PC-3 (cell line): Measurements from ENCODE around the gene AUTS2. TPM values are rescaled to one million over a fixed set of nuclear protein-coding genes. Genes with fewer than 3 reads are reported as not detected.

Experiments
- ATAC-seq: fragments of 200-7000 bp; cut with Tn5 transposase; 2 replicates; pipeline ENCODE4 v1.9.1; 2020; ENCODE audit warnings: mild to moderate bottlenecking, moderate library complexity
- BruUV-seq: library from RNA; stranded (reverse); fragments of 400-500 nt; replicated peaks from 2 replicates; lab custom pipeline; 2021; lab: Mats Ljungman, UMichigan
- CTCF ChIA-PET: fragments of 300-600 bp; sonication (Branson Sonifier 250); formaldehyde crosslinking; loops from one replicate; lab custom pipeline; 2022; ENCODE audit warnings: antibody characterized with exemption; lab: Charles Lee
- POLR2A ChIA-PET: fragments of 300-600 bp; sonication (Branson Sonifier 250); formaldehyde crosslinking; loops from one replicate; lab custom pipeline; 2022; ENCODE audit warnings: antibody characterized with exemption; ENCODE audit not compliant: unreplicated experiment; lab: Charles Lee
- DNase-seq: peaks from one replicate; pipeline ENCODE4 v3.0.0-alpha.2; 2015
- H2AFZ ChIP-seq: fragments of 300-600 bp; sonication (generic); 2 replicates; pipeline ENCODE4 v1.6.0; 2016; ENCODE audit warnings: antibody characterized with exemption, low read length
- H3F3A ChIP-seq: fragments of 300-600 bp; sonication (generic); one replicate; pipeline ENCODE4 v1.6.0; 2017; ENCODE audit warnings: antibody characterized with exemption, low read length, control low read depth, mild to moderate bottlenecking; ENCODE audit not compliant: unreplicated experiment
- H3K27ac ChIP-seq: fragments of 300-600 bp; sonication (generic); 2 replicates; pipeline ENCODE4 v1.5.1; 2016; ENCODE audit warnings: mild to moderate bottlenecking, low read length
- H3K27me3 ChIP-seq: fragments of 300-600 bp; sonication (generic); 2 replicates; pipeline ENCODE4 v1.6.1; 2016; ENCODE audit warnings: low read length, mixed read lengths
- H3K36me3 ChIP-seq: fragments of 300-600 bp; sonication (generic); 2 replicates; pipeline ENCODE4 v1.6.1; 2016; ENCODE audit warnings: low read depth, mixed run types, low read length, mixed read lengths
- H3K4me1 ChIP-seq: fragments of 300-600 bp; sonication (generic); 2 replicates; pipeline ENCODE4 v1.5.1; 2016; ENCODE audit warnings: low read length; ENCODE audit not compliant: insufficient read depth
- H3K4me2 ChIP-seq: fragments of 300-600 bp; sonication (generic); 2 replicates; pipeline ENCODE4 v1.6.0; 2016; ENCODE audit warnings: low read length
- H3K4me3 ChIP-seq: fragments of 300-600 bp; sonication (generic); 2 replicates; pipeline ENCODE4 v1.5.1; 2016; ENCODE audit warnings: mild to moderate bottlenecking, low read length, mixed read lengths
- H3K79me2 ChIP-seq: fragments of 300-600 bp; sonication (generic); 2 replicates; pipeline ENCODE4 v1.6.1; 2017; ENCODE audit warnings: low read length, mixed read lengths
- H3K9ac ChIP-seq: fragments of 300-600 bp; sonication (generic); 2 replicates; pipeline ENCODE4 v1.6.0; 2016; ENCODE audit warnings: mild to moderate bottlenecking, low read length
- H3K9me2 ChIP-seq: fragments of 300-600 bp; sonication (generic); replicated peaks from 2 replicates; pipeline ENCODE4 v1.6.1; 2016; ENCODE audit warnings: mixed run types, low read length, mixed read lengths
- H3K9me3 ChIP-seq: fragments of 300-600 bp; sonication (generic); 2 replicates; pipeline ENCODE4 v1.6.1; 2016; ENCODE audit warnings: low read length, mixed read lengths
- H4K20me1 ChIP-seq: fragments of 300-600 bp; sonication (generic); 2 replicates; pipeline ENCODE4 v1.6.1; 2016; ENCODE audit warnings: low read length, mixed read lengths
- CTCF ChIP-seq: fragments of 300-600 bp; sonication (generic); conservative IDR thresholded peaks from 2 replicates; pipeline ENCODE4 v1.5.1; 2017; ENCODE audit warnings: antibody characterized with exemption, low read depth, mild to moderate bottlenecking, low read length
- EZH2 ChIP-seq: fragments of 300-600 bp; sonication (generic); IDR thresholded peaks from one replicate; pipeline ENCODE4 v1.6.1; 2017; ENCODE audit warnings: antibody characterized with exemption, mild to moderate bottlenecking, low read length; ENCODE audit not compliant: unreplicated experiment
- EZH2phosphoT487 ChIP-seq: fragments of 300-600 bp; sonication (generic); IDR thresholded peaks from 2 replicates; pipeline ENCODE4 v1.6.1; 2018; ENCODE audit warnings: mild to moderate bottlenecking, antibody characterized with exemption, low read length, borderline replicate concordance
- intact Hi-C: fragments of 100-400 bp; cut with micrococcal nuclease; formaldehyde crosslinking; loops from 2 replicates; pipeline ENCODE4 v1.9.0; 2023
- total RNA-seq: library from RNA; depleted of rRNA; stranded (reverse); fragments of >200 nt; gene quantifications from 2 replicates; pipeline ENCODE4 v1.2.3, GENCODE V29; 2014

Gene AUTS2
- total RNA-seq, 1 experiment from 2014 or later: not detected

DNA sequence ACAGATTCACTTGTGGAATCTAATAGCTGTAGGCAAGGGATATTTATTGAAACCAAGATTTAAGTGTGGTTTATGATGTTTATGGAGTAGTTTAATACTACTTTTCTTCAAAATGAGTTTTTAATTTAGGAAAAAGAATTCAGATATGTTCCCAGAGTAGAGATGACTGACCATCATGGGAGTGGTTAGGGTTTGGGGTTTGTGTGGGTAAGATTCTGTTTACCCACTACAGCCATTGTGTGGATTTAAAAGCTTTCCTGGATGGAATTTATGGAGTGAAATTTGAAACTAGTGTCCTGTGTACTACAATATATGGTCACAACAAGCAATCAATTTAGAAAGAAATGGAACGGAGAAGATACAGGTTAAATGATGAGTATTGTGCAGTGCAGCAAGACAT lies 453.5 kb downstream of the AUTS2 start:
- Histone ChIP-seq H3K4me1 (no peaks in the 10 kb centered on the region), H4K20me1 (no peaks in the 10 kb centered on the region), H3K36me3 (no peaks in the 10 kb centered on the region), H3K9ac (no peak overlapping the region), H3K79me2 (no peaks in the 10 kb centered on the region), H3K4me3 (no peak overlapping the region), H3K9me2 (no peaks in the 10 kb centered on the region), H3K4me2 (no peak overlapping the region), H3K27ac (no peak overlapping the region), H3K27me3 (no peaks in the 10 kb centered on the region), H3F3A (no peaks in the 10 kb centered on the region), H2AFZ (no peak overlapping the region), H3K9me3 (0 out of 2 replicates have a peak, but pooled peaks cover 6% of the 10 kb centered on the region)
- no peak for ATAC-seq
- no peak for TF ChIP-seq EZH2
- no peak for TF ChIP-seq EZH2phosphoT487
- TF ChIP-seq CTCF: no peak
- DNase-seq: no peak
- ChIA-PET POLR2A (no interaction called here), CTCF (no interaction called here)
- intact Hi-C loops: no loop called here
- BruUV-seq: no TSS peak

DNA sequence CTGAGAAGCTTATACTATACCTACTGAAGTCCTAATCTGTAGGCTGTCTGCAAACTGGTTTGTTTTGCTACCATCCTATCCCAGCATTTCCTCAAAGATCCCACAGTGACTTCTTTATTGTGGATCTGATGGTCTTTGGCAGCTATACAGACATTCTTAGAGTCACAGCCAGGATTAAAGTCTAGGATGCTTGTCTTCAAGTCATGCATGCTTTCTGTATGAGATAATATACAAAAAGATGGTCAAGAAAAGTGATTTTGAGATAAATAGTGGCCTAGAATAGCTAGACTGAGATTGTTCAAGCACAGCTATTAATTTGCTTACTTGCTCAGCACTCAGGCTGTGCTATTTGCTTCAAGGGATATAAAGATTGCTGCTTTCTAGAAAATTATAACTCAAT lies 454.4 kb downstream of the AUTS2 start:
- DNase-seq (no peak), ATAC-seq (no peak)
- Histone ChIP-seq H3F3A (no peaks in the 10 kb centered on the region), H2AFZ (no peak overlapping the region), H3K9me3 (peaks cover 6% of the 10 kb centered on the region; the same call in 1 of the 2 replicates), H3K4me1 (no peaks in the 10 kb centered on the region), H3K79me2 (no peaks in the 10 kb centered on the region), H3K36me3 (no peaks in the 10 kb centered on the region), H3K9ac (no peak overlapping the region), H3K27ac (no peak overlapping the region), H3K4me3 (no peak overlapping the region), H3K27me3 (no peaks in the 10 kb centered on the region), H3K4me2 (no peak overlapping the region), H4K20me1 (no peaks in the 10 kb centered on the region), H3K9me2 (no peaks in the 10 kb centered on the region)
- BruUV-seq: no TSS peak
- ChIA-PET POLR2A (no interaction called here), CTCF (no interaction called here)
- no peak for TF ChIP-seq EZH2
- TF ChIP-seq CTCF: no peak
- no peak for TF ChIP-seq EZH2phosphoT487
- intact Hi-C loops: no loop called here

DNA sequence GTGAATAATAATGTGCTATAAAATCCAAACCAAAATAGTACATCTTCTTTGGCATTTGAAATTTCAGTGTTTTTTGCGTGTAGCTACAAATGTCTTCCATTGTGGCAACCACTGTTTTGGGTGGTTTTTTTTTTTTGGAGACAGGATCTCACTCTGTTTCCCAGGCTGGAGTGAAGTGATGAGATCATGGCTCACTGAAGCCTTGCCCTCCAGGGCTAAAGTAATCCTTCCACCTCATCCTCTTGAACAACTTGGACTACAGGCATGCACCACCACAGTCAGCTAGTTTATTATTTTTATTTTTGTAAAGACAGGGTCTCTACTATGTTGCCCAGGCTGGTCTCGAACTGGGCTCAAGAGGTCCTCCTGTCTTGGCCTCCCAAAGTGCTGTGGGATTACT lies 455.1 kb downstream of the AUTS2 start:
- ChIA-PET POLR2A (no interaction called here), CTCF (no interaction called here)
- DNase-seq: no peak
- ATAC-seq: no peak
- Histone ChIP-seq H3K9me2 (no peaks in the 10 kb centered on the region), H3K4me3 (no peak overlapping the region), H2AFZ (no peak overlapping the region), H3K79me2 (no peaks in the 10 kb centered on the region), H3K27me3 (no peaks in the 10 kb centered on the region), H3K27ac (no peak overlapping the region), H4K20me1 (no peaks in the 10 kb centered on the region), H3K4me1 (no peaks in the 10 kb centered on the region), H3K4me2 (no peak overlapping the region), H3F3A (no peaks in the 10 kb centered on the region), H3K9me3 (peaks cover 8% of the 10 kb centered on the region; the same call in 1 of the 2 replicates), H3K9ac (no peak overlapping the region), H3K36me3 (no peaks in the 10 kb centered on the region)
- intact Hi-C loops: no loop called here
- TF ChIP-seq EZH2phosphoT487 (no peak), CTCF (no peak), EZH2 (no peak)
- no TSS peak for BruUV-seq
